ENCODE data around the gene PTPRT.

The PTPRT gene

GRCh38 chr20:43189554-43190331 lies at the start of gene PTPRT:
PTPRT (minus strand) TSS chr20:43189906; CDS start chr20:43189733, 173 bp downstream.
- DNase-seq = no peak

GRCh38 chr20:43238833-43239232 lies 49.1 kb upstream of the PTPRT start:
- DNase-seq = no peak

DNA sequence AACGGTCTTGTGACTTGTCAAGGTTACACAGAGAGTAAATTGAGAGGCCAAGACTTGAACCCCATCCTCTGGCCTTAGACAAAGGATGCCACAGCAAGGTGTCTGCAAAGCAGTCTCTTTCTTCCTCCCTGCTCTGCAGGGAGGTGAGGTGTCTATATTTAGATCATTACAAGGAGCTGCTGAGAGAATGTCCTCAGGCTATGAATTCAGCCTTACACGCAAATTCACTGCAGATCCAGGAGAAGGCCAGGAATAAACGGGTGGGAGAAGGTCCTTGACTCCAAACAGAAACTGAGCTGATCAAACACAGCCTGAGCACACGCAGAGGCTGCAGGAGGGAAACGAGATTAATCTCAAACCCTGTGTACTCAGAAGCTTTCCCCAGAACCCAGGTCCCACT lies 48.6 kb upstream of the PTPRT start:
- DNase-seq = no peak

- DNase-seq = no peak
Observed at GRCh38 chr20:43237651-43238168, 48.0 kb upstream of the PTPRT start.

DNA sequence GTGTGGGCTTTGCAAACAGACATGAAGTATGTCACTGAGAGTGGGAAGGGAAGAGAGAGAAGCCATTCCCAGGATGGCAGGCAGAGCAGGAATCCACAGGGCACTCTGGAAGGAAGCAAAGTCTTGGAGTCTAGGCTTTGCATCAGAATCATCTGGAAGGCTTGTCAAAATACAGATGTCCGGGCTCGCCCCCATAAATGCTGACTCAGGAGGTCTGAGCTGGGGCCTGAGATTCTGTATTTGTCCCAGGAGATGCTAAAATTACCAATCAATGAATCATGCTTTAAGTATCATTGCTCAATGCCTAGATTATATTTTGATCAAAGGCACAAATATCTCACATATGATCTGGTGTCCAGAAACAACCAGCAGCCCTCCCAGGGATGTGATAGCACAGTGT lies 46.3 kb upstream of the PTPRT start:
- no peak for DNase-seq

- DNase-seq = no peak
Observed at GRCh38 chr20:43231829-43232228, 42.1 kb upstream of the PTPRT start.

- no peak for DNase-seq
Observed at GRCh38 chr20:43229696-43230095, 40.0 kb upstream of the PTPRT start.

GRCh38 chr20:43220612-43221011 lies 30.9 kb upstream of the PTPRT start:
- no peak for DNase-seq

DNA sequence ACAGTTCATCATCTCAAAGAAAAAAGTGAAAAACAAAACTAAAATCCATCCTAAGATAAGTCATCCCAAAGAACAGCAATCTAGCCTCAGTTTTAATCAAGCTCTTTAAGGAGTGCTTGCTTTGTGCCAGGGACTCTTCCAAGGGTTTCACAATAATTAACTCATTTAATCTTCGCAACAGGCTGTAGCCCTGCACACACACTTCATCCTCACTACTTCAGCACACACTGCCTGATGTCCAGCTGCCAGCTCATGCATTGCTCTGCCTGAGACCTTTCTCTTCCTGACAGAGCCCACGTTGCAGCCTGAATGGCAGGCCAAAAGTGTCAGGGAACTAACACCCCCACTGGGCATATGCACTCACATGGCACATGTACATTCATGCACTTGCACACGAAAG lies 21.2 kb upstream of the PTPRT start:
- no peak for DNase-seq

DNA sequence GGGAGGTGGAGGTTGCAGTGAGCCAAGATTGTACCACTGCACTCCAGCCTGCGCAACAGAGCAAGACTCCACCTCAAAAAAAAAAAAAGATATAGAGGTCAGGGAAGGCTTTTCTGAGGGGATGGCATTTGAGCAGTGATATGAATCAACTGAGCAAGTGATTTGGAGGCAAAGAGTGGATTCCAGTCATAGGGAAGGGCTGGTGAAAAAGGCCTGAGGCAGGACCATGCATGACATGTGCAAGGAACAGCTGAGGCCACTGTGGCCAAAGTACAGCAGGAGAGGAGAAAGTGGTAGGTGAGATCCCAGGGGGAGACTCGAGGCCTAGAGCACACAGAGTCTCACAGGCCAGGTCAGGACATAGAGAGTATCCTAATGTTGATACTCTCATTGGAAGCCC lies 20.1 kb upstream of the PTPRT start:
- DNase-seq = no peak

DNA sequence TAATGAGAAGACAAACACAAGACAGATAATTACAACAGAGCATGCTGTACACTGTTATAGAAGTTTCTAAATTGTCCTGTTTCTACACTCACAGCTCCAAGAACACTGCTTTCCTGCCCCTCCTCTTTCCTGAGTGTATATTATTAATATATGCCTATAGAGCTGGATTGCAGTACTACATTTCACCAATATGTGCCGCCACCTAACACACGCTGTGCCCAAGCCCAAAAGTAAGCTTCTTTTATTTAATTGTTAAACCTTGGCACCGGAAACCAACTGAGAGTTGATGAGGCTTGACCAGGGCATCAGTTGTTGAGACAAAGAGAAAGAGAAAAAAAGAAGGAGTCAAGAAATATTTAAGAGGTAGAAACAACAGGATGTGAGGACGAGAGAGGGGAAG lies 16.0 kb upstream of the PTPRT start:
- no peak for DNase-seq

GRCh38 chr20:43202100-43202499 lies 12.4 kb upstream of the PTPRT start:
- DNase-seq = no peak

DNA sequence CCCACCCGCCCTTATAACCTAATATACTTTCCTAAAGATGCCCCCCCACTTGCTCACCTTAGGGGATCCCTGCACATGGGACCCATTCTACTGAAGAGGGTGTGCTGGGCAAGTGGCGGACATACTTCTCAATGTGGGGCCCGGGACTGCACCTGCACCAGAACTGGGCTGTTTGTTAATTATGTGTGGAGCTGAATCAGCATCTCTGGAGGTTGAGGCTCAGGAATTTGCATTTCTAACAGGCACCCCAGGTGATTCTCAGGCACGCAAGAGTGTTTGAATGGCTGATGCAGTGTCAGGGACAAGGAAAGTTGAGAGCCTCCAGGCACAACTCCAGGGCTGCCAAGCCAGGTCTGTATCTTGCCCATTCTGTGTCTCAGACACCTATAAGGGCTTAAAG lies 8.9 kb upstream of the PTPRT start:
- no peak for DNase-seq

DNA sequence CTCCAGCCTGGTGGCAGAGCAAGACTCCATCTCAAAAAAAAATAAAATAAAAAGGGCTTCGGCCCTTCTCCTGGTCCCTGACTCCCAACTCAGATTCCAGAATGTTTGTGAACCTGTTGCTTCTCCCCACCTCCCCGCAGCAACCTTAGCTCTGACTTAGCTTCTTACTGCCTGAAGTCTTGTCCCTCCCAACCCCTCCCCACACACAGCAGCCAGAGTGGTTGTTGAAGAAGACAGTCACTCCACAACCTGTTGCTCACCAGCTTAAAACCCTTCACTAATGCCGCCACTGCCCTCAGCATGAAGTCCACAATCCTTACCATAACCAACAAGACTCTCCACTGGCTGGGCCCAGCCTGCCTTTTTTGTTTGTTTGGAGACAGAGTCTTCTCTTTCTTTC lies 6.5 kb upstream of the PTPRT start:
- no peak for DNase-seq

DNA sequence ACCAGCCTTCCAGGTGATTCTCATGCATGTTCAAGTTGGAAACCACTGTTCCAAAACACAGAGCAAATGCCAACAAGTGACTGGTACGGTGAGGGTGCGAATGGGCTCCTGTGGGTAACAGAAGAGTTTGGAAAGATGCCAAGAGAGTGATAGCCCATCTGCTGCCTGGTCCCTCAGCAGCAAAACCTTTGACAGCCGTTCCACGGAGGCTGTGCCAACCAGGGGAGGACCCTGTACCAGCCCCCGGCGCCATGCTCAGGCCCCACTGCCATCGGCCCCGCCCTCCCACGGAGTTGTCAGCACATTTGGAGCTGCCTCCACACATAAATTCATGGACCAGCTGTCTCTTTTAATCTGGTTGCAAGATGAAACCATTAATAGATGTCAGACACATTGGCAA lies 4.4 kb upstream of the PTPRT start:
- DNase-seq = no peak

- no peak for DNase-seq
Observed at GRCh38 chr20:43193443-43193842, 3.7 kb upstream of the PTPRT start.

GRCh38 chr20:43191946-43192863 lies 2.5 kb upstream of the PTPRT start:
- DNase-seq = peak in 9 of 14 donors; percentile 14 to 68 (median 24)

DNA sequence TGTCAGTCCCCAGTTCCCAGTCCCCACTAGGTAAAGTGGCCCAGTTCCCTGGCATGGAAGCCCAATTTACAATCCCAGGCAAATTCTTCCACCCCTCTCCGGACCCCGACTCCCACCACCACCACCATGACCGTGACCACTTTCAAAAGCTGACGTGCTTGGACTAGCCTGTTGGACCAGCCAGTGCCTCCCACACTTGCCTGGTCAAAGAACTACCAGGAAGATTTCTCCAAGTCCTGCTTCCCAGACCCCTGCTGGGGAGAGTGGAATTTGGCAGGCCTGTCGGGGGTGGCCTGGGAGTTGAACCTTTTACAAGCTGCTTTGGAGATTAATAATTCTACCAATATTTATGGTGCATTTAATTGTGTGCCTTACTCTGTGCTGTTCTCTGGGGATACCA lies 1.4 kb upstream of the PTPRT start:
- no peak for DNase-seq

- DNase-seq = no peak
Observed at GRCh38 chr20:43190332-43190953, 737 bp upstream of the PTPRT start.

- DNase-seq = no peak
Observed at GRCh38 chr20:43188861-43189553, 699 bp downstream of the PTPRT start.

- DNase-seq = no peak
Observed at GRCh38 chr20:43188234-43188653, 1.5 kb downstream of the PTPRT start.

All from C1 segment of cervical spinal cord (tissue), 14 donors.